Adrenal gland (tissue), 5 donors: ENCODE data around the gene VSIG10L2.
"Not testable (repeated sequence)": the region's sequence is repeated elsewhere in the genome, so short reads cannot be mapped to it uniquely, and the experiment has no call there.

ENCODE experiments used
- CTCF ChIP-seq, 6 experiments: fragments of 450-650 bp in 4 of 6; fragments of 200-600 bp in 2 of 6; sonication (generic) in 1 of 6; IDR thresholded peaks; 1 replicate in 5 of 6; 2 replicates in 1 of 6; pipeline versions ENCODE4 v1.5.1 to v1.8.0; 2016 to 2021; ENCODE audit warnings: antibody characterized with exemption in 6 of 6, mild to moderate bottlenecking in 2 of 6, moderate library complexity in 1 of 6
- POLR2A ChIP-seq, 2 donors: fragments of 450-650 bp; IDR thresholded peaks; one replicate each; pipeline ENCODE4 v1.6.1; 2017; ENCODE audit warnings: antibody characterized with exemption in 2 of 2, mild to moderate bottlenecking in 2 of 2, moderate library complexity in 1 of 2
- donor health status: DM: no; HTN: no; CAD: no.

- not testable (repeated sequence) for TF ChIP-seq CTCF, POLR2A (IDR thresholded peaks at IDR 0.05)
These were observed 31.2 kb upstream of the VSIG10L2 start for GRCh38 chr11:125914601-125915000.
